IMR-90 (cell line): ENCODE results near the gene OR52N2. TPM values are rescaled to one million over a fixed set of nuclear protein-coding genes. Genes with fewer than 3 reads are reported as not detected.

ENCODE experiments used
- ATAC-seq: fragments of 200-7000 bp; cut with Tn5 transposase; 2 replicates; pipeline ENCODE4 v1.9.1; 2020; ENCODE audit warnings: low read depth, mild to moderate bottlenecking, moderate library complexity
- BruUV-seq: library from RNA; stranded (reverse); fragments of 400-500 nt; replicated peaks from 2 replicates; lab custom pipeline; 2021; lab: Mats Ljungman, UMichigan
- CTCF ChIA-PET: fragments of 300-600 bp; formaldehyde crosslinking; extraction: SDS; loops from one replicate; lab custom pipeline; 2021; ENCODE audit warnings: antibody characterized with exemption; lab: Yijun Ruan, JAX
- POLR2A ChIA-PET: fragments of 300-600 bp; sonication (Branson Sonifier 250); formaldehyde crosslinking; loops from one replicate; lab custom pipeline; 2022; ENCODE audit warnings: antibody characterized with exemption; ENCODE audit not compliant: unreplicated experiment; lab: Charles Lee
- DNase-seq: peaks from one replicate; pipeline ENCODE4 v3.0.0; 2013
- H2AFZ ChIP-seq: replicated peaks from 2 replicates; pipeline ENCODE3; 2013; ENCODE audit warnings: low read length, mild to moderate bottlenecking; ENCODE audit not compliant: poor library complexity
- H2AK5ac ChIP-seq: 2 replicates; pipeline ENCODE4 v1.6.1; 2013; ENCODE audit warnings: low read depth, low read length, inconsistent platforms
- H2AK9ac ChIP-seq: replicated peaks from 2 replicates; pipeline ENCODE3; 2013; ENCODE audit warnings: mild to moderate bottlenecking, low read depth, low read length, moderate library complexity; ENCODE audit not compliant: poor library complexity
- H2BK120ac ChIP-seq: 2 replicates; pipeline ENCODE4 v1.6.1; 2013; ENCODE audit warnings: low read depth, low read length, inconsistent platforms
- H2BK15ac ChIP-seq: 3 replicates; pipeline ENCODE4 v1.6.1; 2013; ENCODE audit warnings: low read depth, low read length, inconsistent platforms
- H2BK20ac ChIP-seq: 2 replicates; pipeline ENCODE4 v1.6.1; 2013; ENCODE audit warnings: low read depth, mild to moderate bottlenecking, inconsistent platforms, low read length, moderate library complexity
- H2BK5ac ChIP-seq: 2 replicates; pipeline ENCODE4 v1.6.1; 2013; ENCODE audit warnings: mild to moderate bottlenecking, low read depth, low read length, inconsistent platforms; ENCODE audit not compliant: poor library complexity, severe bottlenecking
- H3K14ac ChIP-seq: replicated peaks from 2 replicates; pipeline ENCODE4 v1.6.1; 2013; ENCODE audit warnings: low read depth, low read length, inconsistent platforms
- H3K18ac ChIP-seq: 2 replicates; pipeline ENCODE4 v1.6.1; 2013; ENCODE audit warnings: low read depth, low read length, control low read depth
- H3K23ac ChIP-seq: 2 replicates; pipeline ENCODE4 v1.6.1; 2013; ENCODE audit warnings: low read depth, low read length, inconsistent platforms
- H3K27ac ChIP-seq: 2 replicates; pipeline ENCODE4 v1.5.1; 2013; ENCODE audit warnings: mild to moderate bottlenecking, control low read depth, low read length; ENCODE audit not compliant: insufficient read depth
- H3K27me3 ChIP-seq: 2 replicates; pipeline ENCODE4 v1.6.1; 2013; ENCODE audit warnings: low read length; ENCODE audit not compliant: control insufficient read depth, insufficient read depth
- H3K36me3 ChIP-seq: 2 replicates; pipeline ENCODE4 v1.6.1; 2013; ENCODE audit warnings: low read length, mixed read lengths; ENCODE audit not compliant: control insufficient read depth, insufficient read depth
- H3K4ac ChIP-seq: 2 replicates; pipeline ENCODE4 v1.6.1; 2013; ENCODE audit warnings: low read depth, low read length, inconsistent platforms
- H3K4me1 ChIP-seq: 2 replicates; pipeline ENCODE4 v1.6.1; 2013; ENCODE audit warnings: low read length, mixed read lengths; ENCODE audit not compliant: control insufficient read depth, insufficient read depth
- H3K4me2 ChIP-seq: 2 replicates; pipeline ENCODE4 v1.6.1; 2013; ENCODE audit warnings: low read depth, mild to moderate bottlenecking, control low read depth, low read length, moderate library complexity
- H3K4me3 ChIP-seq: 2 replicates; pipeline ENCODE4 v1.5.1; 2013; ENCODE audit warnings: low read depth, mild to moderate bottlenecking, control low read depth, low read length, moderate library complexity; ENCODE audit not compliant: insufficient read depth
- H3K56ac ChIP-seq: 2 replicates; pipeline ENCODE4 v1.6.1; 2013; ENCODE audit warnings: low read length, inconsistent platforms; ENCODE audit not compliant: insufficient read depth; ENCODE audit errors: extremely low read depth
- H3K79me1 ChIP-seq, 2 experiments: 2 replicates each; pipeline ENCODE4 v1.6.1; 2013; ENCODE audit warnings: low read length in 2 of 2, inconsistent platforms in 1 of 2, low read depth in 1 of 2
- H3K9ac ChIP-seq: 2 replicates; pipeline ENCODE4 v1.6.1; 2013; ENCODE audit warnings: low read depth, low read length, control low read depth
- H3K9me1 ChIP-seq: 2 replicates; pipeline ENCODE4 v1.6.1; 2013; ENCODE audit warnings: low read length, inconsistent platforms; ENCODE audit not compliant: insufficient read depth
- H3K9me3 ChIP-seq: 2 replicates; pipeline ENCODE4 v1.6.1; 2013; ENCODE audit warnings: low read length; ENCODE audit not compliant: control insufficient read depth, insufficient read depth
- H4K20me1 ChIP-seq: 2 replicates; pipeline ENCODE4 v1.6.1; 2013; ENCODE audit warnings: low read length, inconsistent platforms; ENCODE audit not compliant: insufficient read depth
- H4K5ac ChIP-seq: 2 replicates; pipeline ENCODE4 v1.6.1; 2013; ENCODE audit warnings: mild to moderate bottlenecking, low read depth, low read length, control low read depth
- H4K8ac ChIP-seq, 2 experiments: 2 replicates each; pipeline ENCODE4 v1.6.1; 2013; ENCODE audit warnings: low read depth in 2 of 2, low read length in 2 of 2, control low read depth in 1 of 2, inconsistent platforms in 1 of 2
- H4K91ac ChIP-seq: 2 replicates; pipeline ENCODE4 v1.6.1; 2013; ENCODE audit warnings: low read depth, low read length, inconsistent platforms; ENCODE audit not compliant: insufficient read depth
- BHLHE40 ChIP-seq: fragments of 150-350 bp; IDR thresholded peaks from 2 replicates; pipeline ENCODE4 v1.6.1; 2016; ENCODE audit warnings: mild to moderate bottlenecking, low read depth, low read length
- CEBPB ChIP-seq: IDR thresholded peaks from 2 replicates; pipeline ENCODE4 v1.6.1; 2012; ENCODE audit warnings: low read depth, low read length, improper control_type of control experiment
- CHD1 ChIP-seq: IDR thresholded peaks from 2 replicates; pipeline ENCODE4 v1.6.1; 2012; ENCODE audit warnings: low read depth, low read length, improper control_type of control experiment
- CTCF ChIP-seq: conservative IDR thresholded peaks from 2 replicates; pipeline ENCODE4 v1.5.1; 2012; ENCODE audit warnings: mild to moderate bottlenecking, low read depth, low read length, improper control_type of control experiment
- ELK1 ChIP-seq: fragments of 150-350 bp; IDR thresholded peaks from 2 replicates; pipeline ENCODE4 v1.6.1; 2016; ENCODE audit warnings: low read depth, mild to moderate bottlenecking, low read length, moderate library complexity, borderline replicate concordance
- FOS ChIP-seq: fragments of 150-350 bp; IDR thresholded peaks from 2 replicates; pipeline ENCODE4 v1.6.1; 2016; ENCODE audit warnings: low read depth, low read length
- MAFK ChIP-seq: IDR thresholded peaks from 2 replicates; pipeline ENCODE4 v1.6.1; 2012; ENCODE audit warnings: low read depth, low read length, improper control_type of control experiment
- MAZ ChIP-seq: IDR thresholded peaks from 2 replicates; pipeline ENCODE4 v1.6.1; 2012; ENCODE audit warnings: low read depth, mild to moderate bottlenecking, low read length, improper control_type of control experiment, moderate library complexity, borderline replicate concordance
- MXI1 ChIP-seq: IDR thresholded peaks from 2 replicates; pipeline ENCODE4 v1.6.1; 2012; ENCODE audit warnings: low read depth, mild to moderate bottlenecking, low read length, moderate library complexity, borderline replicate concordance
- NFE2L2 ChIP-seq: fragments of 150-350 bp; IDR thresholded peaks from 2 replicates; pipeline ENCODE4 v1.6.1; 2016; ENCODE audit warnings: low read depth, mild to moderate bottlenecking, low read length
- POLR2A ChIP-seq: IDR thresholded peaks from 2 replicates; pipeline ENCODE4 v1.6.1; 2012; ENCODE audit warnings: mild to moderate bottlenecking, low read depth, low read length
- RAD21 ChIP-seq: IDR thresholded peaks from 2 replicates; pipeline ENCODE4 v1.6.1; 2012; ENCODE audit warnings: low read length, improper control_type of control experiment
- RCOR1 ChIP-seq: IDR thresholded peaks from 2 replicates; pipeline ENCODE4 v1.6.1; 2012; ENCODE audit warnings: mild to moderate bottlenecking, low read length, improper control_type of control experiment; ENCODE audit not compliant: insufficient replicate concordance
- RFX5 ChIP-seq: IDR thresholded peaks from 2 replicates; pipeline ENCODE4 v1.8.0; 2012; ENCODE audit warnings: low read depth, mild to moderate bottlenecking, low read length, moderate library complexity
- SMC3 ChIP-seq: fragments of 150-350 bp; IDR thresholded peaks from 2 replicates; pipeline ENCODE4 v1.6.1; 2016; ENCODE audit warnings: low read depth, mild to moderate bottlenecking, antibody characterized with exemption, low read length, moderate library complexity
- USF2 ChIP-seq: fragments of 150-350 bp; IDR thresholded peaks from 2 replicates; pipeline ENCODE4 v1.6.1; 2017; ENCODE audit warnings: mild to moderate bottlenecking, antibody characterized with exemption, low read length, low read depth
- WGBS, 2 experiments: methylation state at CpG; one replicate each; pipeline versions ENCODE4 v1.1.5 to v1.1.7; 2013; ENCODE audit warnings: missing lambda C conversion rate in 2 of 2; ENCODE audit not compliant: insufficient read length in 1 of 2; ENCODE audit errors: extremely low coverage in 2 of 2; 5-methylcytosine and 5-hydroxymethylcytosine counted together
- dilution Hi-C: fragments of 300-500 bp; cut with HindIII; formaldehyde crosslinking; loops from one replicate; pipeline ENCODE4 v1.14.3; 2018; ENCODE audit warnings: low sequenced_read_pairs; ENCODE audit not compliant: unreplicated experiment
- in situ Hi-C: fragments of 300-500 bp; cut with MboI; formaldehyde crosslinking; loops from 3 replicates; pipeline ENCODE4 v1.14.3; 2019; ENCODE audit warnings: low sequenced_read_pairs, inconsistent platforms, mixed read lengths
- intact Hi-C: fragments of 100-400 bp; cut with micrococcal nuclease; formaldehyde crosslinking; loops from 2 replicates; pipeline ENCODE4 v1.10.0; 2022
- polyA plus RNA-seq, 3 experiments: library from polyadenylated mRNA; depleted of rRNA; stranded (reverse); fragments of >200 nt; gene quantifications; 2 replicates each; pipeline ENCODE4 v1.2.3, GENCODE V29; 2012; ENCODE audit warnings: low replicate concordance in 1 of 3
- total RNA-seq: library from RNA; depleted of rRNA; stranded (reverse); fragments of >200 nt; gene quantifications from 2 replicates; pipeline ENCODE4 v1.2.3, GENCODE V29; 2012

OR52N2 gene
- total and polyA plus RNA-seq, 2 of the 4 experiments (the other 2 are of a cell fraction) = not detected

DNA sequence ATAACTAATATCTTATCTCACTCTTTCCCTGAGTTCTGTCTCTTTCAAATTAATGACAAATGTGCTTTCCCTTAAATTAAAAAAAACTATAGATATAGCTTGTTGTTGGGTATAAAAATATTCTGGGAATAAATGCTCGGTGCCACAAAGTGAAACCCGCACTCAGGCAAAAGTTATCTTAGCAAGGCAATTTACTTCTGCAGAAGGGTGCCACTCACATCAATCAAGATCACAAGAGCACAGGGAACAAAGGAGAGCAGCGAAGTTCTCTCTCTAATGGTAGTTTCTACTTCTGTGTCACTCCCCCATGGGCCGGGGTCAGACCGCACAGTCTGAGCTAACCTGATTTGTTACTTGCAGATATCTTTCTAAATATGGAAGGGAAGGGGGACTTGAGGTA, 4.7 kb upstream of the OR52N2 start:
- no peaks in the 10 kb centered on the region for H4K20me1 ChIP-seq
- H2AK9ac ChIP-seq = no peak overlapping the region
- H2BK15ac ChIP-seq = no peak overlapping the region
- no peaks in the 10 kb centered on the region for H3K36me3 ChIP-seq
- no peak overlapping the region for H3K4me3 ChIP-seq
- no peaks in the 10 kb centered on the region for H3K9me3 ChIP-seq
- no peak for TF ChIP-seq FOS
- no peak for TF ChIP-seq MXI1
- no peak for TF ChIP-seq CHD1
- TF ChIP-seq NFE2L2 = no peak
- TF ChIP-seq CTCF = no peak
- TF ChIP-seq MAZ = no peak
- TF ChIP-seq USF2 = no peak
- no peak for TF ChIP-seq BHLHE40
- TF ChIP-seq RAD21 = no peak
- no peak for TF ChIP-seq MAFK
- TF ChIP-seq RCOR1 = no peak
- TF ChIP-seq RFX5 = no peak
- no peak for TF ChIP-seq CEBPB
- no peak for TF ChIP-seq POLR2A
- TF ChIP-seq ELK1 = no peak
- no peak for TF ChIP-seq SMC3
- dilution Hi-C loops = no loop called here
- no peak overlapping the region for H3K27ac ChIP-seq
- CTCF ChIA-PET = no interaction called here
- H4K5ac ChIP-seq = no peak overlapping the region
- no peak overlapping the region for H2BK120ac ChIP-seq
- BruUV-seq = no TSS peak
- H2BK20ac ChIP-seq = no peak overlapping the region
- no peak overlapping the region for H4K91ac ChIP-seq
- DNase-seq (no peak), ATAC-seq (no peak)
- in situ Hi-C loops = loop anchor here (5.0 kb wide), 1 partner anchor 327 kb away; no protein-coding TSS in a partner anchor
- intact Hi-C loops = loop anchor here (10.0 kb wide), 1 partner anchor 1619 kb away; no protein-coding TSS in a partner anchor
- H3K79me1 ChIP-seq = no peaks in the 10 kb centered on the region
- no peak overlapping the region for H3K56ac ChIP-seq
- no peaks in the 10 kb centered on the region for H3K9me1 ChIP-seq
- H3K18ac ChIP-seq = no peak overlapping the region
- no peak overlapping the region for H3K4ac ChIP-seq
- H3K14ac ChIP-seq = no peak overlapping the region
- no peak overlapping the region for H2AK5ac ChIP-seq
- H2AFZ ChIP-seq = no peak overlapping the region
- no peak overlapping the region for H3K4me2 ChIP-seq
- no peak overlapping the region for H2BK5ac ChIP-seq
- WGBS, 2 experiments = no CpG with 5 or more reads among the region's 5 CpGs
- H4K8ac ChIP-seq = no peak overlapping the region
- H3K4me1 ChIP-seq = no peaks in the 10 kb centered on the region
- H3K9ac ChIP-seq = no peak overlapping the region
- H3K23ac ChIP-seq = no peak overlapping the region
- POLR2A ChIA-PET = no interaction called here
- H3K27me3 ChIP-seq = peaks cover 5% of the 10 kb centered on the region
